OCI-LY3 (cell line): ENCODE measurements around the gene HLA-C.

ENCODE experiments used
- H2AFZ ChIP-seq: fragments of 200-600, 300-600 bp; shearing (Covaris generic); 2 replicates; pipeline ENCODE4 v1.6.0; 2014; ENCODE audit warnings: antibody characterized with exemption, low read depth, low read length
- H3K27ac ChIP-seq: fragments of 200-600, 300-600 bp; sonication (generic); 2 replicates; pipeline ENCODE4 v1.5.1; 2014; ENCODE audit warnings: mild to moderate bottlenecking, low read length, moderate library complexity, mixed read lengths
- H3K27me3 ChIP-seq: fragments of 200-600, 300-600 bp; sonication (generic); 2 replicates; pipeline ENCODE4 v1.6.1; 2014; ENCODE audit warnings: low read depth, low read length, mixed read lengths
- H3K36me3 ChIP-seq: fragments of 200-600, 300-600 bp; sonication (generic); replicated peaks from 2 replicates; pipeline ENCODE3; 2014; ENCODE audit warnings: low read depth, low read length, mixed read lengths
- H3K4me1 ChIP-seq: fragments of 300-600, 200-600 bp; sonication (generic); 2 replicates; pipeline ENCODE4 v1.6.1; 2014; ENCODE audit warnings: low read length, mixed read lengths
- H3K4me2 ChIP-seq: fragments of 200-600, 300-600 bp; sonication (generic); 2 replicates; pipeline ENCODE4 v1.6.1; 2014; ENCODE audit warnings: low read length, mixed read lengths
- H3K4me3 ChIP-seq: fragments of 300-600, 200-600 bp; sonication (generic); 2 replicates; pipeline ENCODE4 v1.5.1; 2014; ENCODE audit warnings: antibody characterized with exemption, mild to moderate bottlenecking, low read length, moderate library complexity
- H3K79me2 ChIP-seq: fragments of 300-600, 200-600 bp; shearing (Covaris generic); 2 replicates; pipeline ENCODE4 v1.6.1; 2014; ENCODE audit warnings: mild to moderate bottlenecking, low read length, mixed read lengths
- H3K9ac ChIP-seq: fragments of 300-600, 200-600 bp; shearing (Covaris generic); 2 replicates; pipeline ENCODE4 v1.6.0; 2014; ENCODE audit warnings: mild to moderate bottlenecking, low read length, moderate library complexity
- H3K9me3 ChIP-seq: fragments of 200-600, 300-600 bp; shearing (Covaris generic); 2 replicates; pipeline ENCODE4 v1.6.1; 2014; ENCODE audit warnings: low read length, mixed read lengths; ENCODE audit not compliant: insufficient read depth
- H4K20me1 ChIP-seq: fragments of 200-600, 300-600 bp; sonication (generic); 2 replicates; pipeline ENCODE4 v1.6.1; 2016; ENCODE audit warnings: low read length, mixed read lengths; ENCODE audit not compliant: insufficient read depth
- CTCF ChIP-seq: fragments of 200-600, 300-600 bp; sonication (generic); IDR thresholded peaks from 2 replicates; pipeline ENCODE4 v1.5.1; 2014; ENCODE audit warnings: antibody characterized with exemption, low read length, low read depth
- EZH2phosphoT487 ChIP-seq: fragments of 200-600 bp; shearing (Covaris generic); IDR thresholded peaks from 2 replicates; pipeline ENCODE4 v1.6.1; 2018; ENCODE audit warnings: antibody characterized with exemption, mixed run types, low read depth

HLA-C gene

DNA sequence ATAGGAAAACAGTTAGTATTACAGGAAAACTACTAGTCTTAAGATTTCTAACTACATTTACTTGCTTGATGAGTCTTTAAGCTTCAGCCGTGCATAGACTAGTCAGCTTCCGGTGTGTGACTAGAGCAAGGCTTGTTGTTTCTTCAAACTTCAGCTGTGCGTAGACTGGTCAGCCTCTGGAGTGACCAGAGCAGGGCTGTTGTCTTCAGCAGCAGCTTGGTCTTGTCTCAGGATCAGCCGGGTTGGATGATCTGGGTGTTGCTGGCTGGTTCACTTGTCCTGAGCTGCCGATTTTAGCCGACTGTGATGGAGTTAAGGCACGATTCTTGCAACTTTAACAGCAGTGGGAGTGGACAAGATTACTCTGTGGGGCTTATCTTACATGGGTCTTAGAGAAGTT lies 44.7 kb downstream of the HLA-C start:
- no peak overlapping the region for H2AFZ ChIP-seq
- TF ChIP-seq EZH2phosphoT487 (no peak), CTCF (no peak)

GRCh38 chr6:31225735-31226134 lies 46.2 kb downstream of the HLA-C start:
- no peaks in the 10 kb centered on the region for H3K27me3 ChIP-seq
- H3K27ac ChIP-seq: no peak overlapping the region
- H4K20me1 ChIP-seq: no peaks in the 10 kb centered on the region
- H3K9me3 ChIP-seq: no peaks in the 10 kb centered on the region
- no peaks in the 10 kb centered on the region for H3K79me2 ChIP-seq
- no peak overlapping the region for H3K4me2 ChIP-seq
- no peak overlapping the region for H3K4me3 ChIP-seq
- 0 out of 2 replicates have a peak, but pooled peaks cover 3% of the 10 kb centered on the region for H3K4me1 ChIP-seq
- H3K36me3 ChIP-seq: no peaks in the 10 kb centered on the region
- no peak overlapping the region for H3K9ac ChIP-seq
- H2AFZ ChIP-seq: no peak overlapping the region
- TF ChIP-seq EZH2phosphoT487 (no peak), CTCF (no peak)

More for the DNA sequence above, 44.7 kb downstream of the HLA-C start:
- no peak overlapping the region for H3K4me3 ChIP-seq
- H3K4me2 ChIP-seq: no peak overlapping the region
- H3K27ac ChIP-seq: no peak overlapping the region
- no peaks in the 10 kb centered on the region for H3K27me3 ChIP-seq
- no peak overlapping the region for H3K9ac ChIP-seq
- H3K4me1 ChIP-seq: 0 out of 2 replicates have a peak, but pooled peaks cover 3% of the 10 kb centered on the region
- no peaks in the 10 kb centered on the region for H3K36me3 ChIP-seq
- H4K20me1 ChIP-seq: no peaks in the 10 kb centered on the region
- H3K9me3 ChIP-seq: no peaks in the 10 kb centered on the region
- H3K79me2 ChIP-seq: no peaks in the 10 kb centered on the region

GRCh38 chr6:31222496-31222895 lies 49.4 kb downstream of the HLA-C start:
- H4K20me1 ChIP-seq: no peaks in the 10 kb centered on the region
- no peaks in the 10 kb centered on the region for H3K27me3 ChIP-seq
- H3K9ac ChIP-seq: no peak overlapping the region
- no peak for TF ChIP-seq CTCF
- no peak for TF ChIP-seq EZH2phosphoT487
- H3K27ac ChIP-seq: no peak overlapping the region
- no peaks in the 10 kb centered on the region for H3K9me3 ChIP-seq
- no peak overlapping the region for H3K4me3 ChIP-seq
- H3K36me3 ChIP-seq: no peaks in the 10 kb centered on the region
- no peak overlapping the region for H3K4me2 ChIP-seq
- H3K79me2 ChIP-seq: no peaks in the 10 kb centered on the region
- H2AFZ ChIP-seq: no peak overlapping the region
- 0 out of 2 replicates have a peak, but pooled peaks cover 3% of the 10 kb centered on the region for H3K4me1 ChIP-seq
